GM19193 (cell line): Measurements from ENCODE around the gene PSMF1.

ENCODE experiments used
- POLR2A ChIP-seq: IDR thresholded peaks from 4 replicates; pipeline ENCODE4 v1.6.1; 2011; ENCODE audit not compliant: insufficient read depth, insufficient read length; ENCODE audit errors: extremely low read depth

PSMF1 gene

DNA sequence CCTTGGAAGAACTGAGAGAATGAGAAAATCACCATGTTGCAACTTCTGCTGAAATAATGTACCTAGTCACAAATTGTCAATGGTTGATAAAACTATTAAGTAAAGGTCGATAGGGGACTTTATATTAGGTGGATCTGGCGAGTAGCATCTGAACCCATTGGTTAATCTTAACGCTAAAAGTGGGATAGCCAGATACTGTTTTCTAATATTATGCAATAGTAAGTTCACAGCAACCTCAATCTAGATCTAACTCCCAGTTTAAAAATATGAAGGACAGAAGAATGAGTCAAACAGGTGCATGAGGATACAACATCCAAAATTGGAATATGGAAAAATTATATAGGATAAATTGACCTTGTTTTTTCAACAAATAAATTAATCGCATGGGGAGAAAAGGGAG is 18.8 kb downstream of the PSMF1 start:
- no peak for TF ChIP-seq POLR2A

DNA sequence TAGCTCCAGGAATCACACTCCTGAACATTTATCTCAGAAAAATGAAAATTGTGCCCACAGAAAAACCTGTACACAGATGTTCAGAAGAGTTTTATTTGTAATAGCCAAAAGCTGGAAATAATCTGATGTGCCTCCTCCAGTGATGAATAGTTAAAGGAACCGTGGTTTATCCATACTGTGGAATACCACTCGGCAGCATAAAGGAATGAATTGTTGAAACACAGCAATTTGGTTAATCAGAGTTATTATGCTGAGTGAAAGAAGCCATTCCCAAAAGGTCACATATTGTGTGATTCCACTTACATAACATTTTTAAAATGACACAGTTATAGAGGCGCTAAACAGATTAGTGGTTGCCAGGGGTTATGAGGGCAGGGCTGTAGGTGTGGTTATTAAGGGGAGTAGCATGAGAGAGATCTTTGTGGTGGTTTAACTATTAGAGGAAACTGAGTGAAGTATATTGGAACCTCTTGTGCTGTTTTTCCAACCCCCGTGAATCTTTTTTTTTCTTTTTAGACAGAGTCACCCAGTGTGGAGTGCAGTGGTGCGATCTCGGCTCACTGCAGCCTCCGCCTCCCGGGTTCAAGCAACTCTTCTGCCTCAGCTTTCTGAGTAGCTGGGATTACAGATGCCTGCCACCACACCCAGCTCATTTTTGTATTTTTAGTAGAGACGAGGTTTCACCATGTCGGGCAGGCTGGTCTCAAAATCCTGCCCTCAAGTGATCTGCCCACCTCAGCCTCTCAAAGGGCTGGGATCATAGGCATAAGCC is 26.2 kb downstream of the PSMF1 start:
- TF ChIP-seq POLR2A: no peak

DNA sequence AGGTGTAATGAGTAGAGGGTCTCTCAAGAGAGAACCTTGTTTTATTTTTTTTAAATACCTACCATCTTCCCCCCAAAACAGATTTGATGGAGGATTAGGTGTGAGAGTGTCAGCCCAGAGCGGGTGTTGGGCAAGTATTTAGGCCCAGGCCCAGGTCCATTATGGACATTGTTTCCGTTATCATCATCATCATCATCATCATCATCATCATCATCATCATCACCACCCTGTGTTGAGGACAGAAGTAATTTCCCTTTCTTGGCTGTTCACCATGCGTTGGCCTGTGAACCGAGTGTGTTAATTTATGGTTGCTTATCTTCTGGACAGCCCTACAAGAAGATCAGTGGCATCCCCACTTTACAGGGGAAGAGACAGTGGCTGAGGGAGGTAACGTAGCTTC is 28.6 kb downstream of the PSMF1 start:
- no peak for TF ChIP-seq POLR2A

DNA sequence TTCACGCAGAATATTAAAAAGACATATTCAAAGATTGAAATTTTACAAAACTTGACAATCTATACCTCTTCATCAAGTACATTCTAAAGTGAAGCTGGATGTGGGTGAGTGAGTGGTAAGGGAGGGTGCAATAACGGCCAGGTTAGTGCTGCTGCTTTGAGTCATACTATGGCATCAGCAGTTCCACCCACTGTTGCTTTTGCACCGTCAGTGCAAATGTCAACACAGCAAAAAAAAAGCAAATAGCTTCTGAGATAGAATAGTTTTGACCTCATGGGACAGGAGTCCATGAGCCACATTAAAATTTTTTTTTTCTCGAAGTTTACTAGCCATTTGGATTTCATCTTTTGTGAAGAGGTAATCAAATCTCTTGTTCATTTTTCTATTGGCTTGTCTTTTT is 31.8 kb downstream of the PSMF1 start:
- TF ChIP-seq POLR2A: no peak

GRCh38 chr20:1150968-1151367 is 32.6 kb downstream of the PSMF1 start:
- TF ChIP-seq POLR2A: no peak

DNA sequence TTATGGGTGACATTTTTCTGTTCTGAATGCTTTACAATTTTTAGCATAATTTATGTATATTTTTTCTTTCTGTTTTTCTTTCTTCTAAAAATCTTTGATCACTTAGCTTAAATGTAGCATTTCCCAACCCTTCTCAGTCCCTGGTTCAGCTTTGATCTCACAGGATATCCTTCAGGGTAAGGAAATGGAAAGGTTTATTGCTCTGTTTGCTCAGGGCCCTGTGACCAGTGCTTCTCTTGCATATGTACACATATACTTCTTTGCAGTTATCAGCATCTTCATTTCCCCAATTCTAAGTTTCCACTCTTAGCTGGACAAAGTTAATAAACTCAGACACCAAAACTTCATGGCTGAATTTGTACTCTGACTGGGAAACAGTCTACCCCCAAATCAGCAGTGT is 35.8 kb downstream of the PSMF1 start:
- TF ChIP-seq POLR2A: no peak

GRCh38 chr20:1154691-1155090 is 36.3 kb downstream of the PSMF1 start:
- no peak for TF ChIP-seq POLR2A

DNA sequence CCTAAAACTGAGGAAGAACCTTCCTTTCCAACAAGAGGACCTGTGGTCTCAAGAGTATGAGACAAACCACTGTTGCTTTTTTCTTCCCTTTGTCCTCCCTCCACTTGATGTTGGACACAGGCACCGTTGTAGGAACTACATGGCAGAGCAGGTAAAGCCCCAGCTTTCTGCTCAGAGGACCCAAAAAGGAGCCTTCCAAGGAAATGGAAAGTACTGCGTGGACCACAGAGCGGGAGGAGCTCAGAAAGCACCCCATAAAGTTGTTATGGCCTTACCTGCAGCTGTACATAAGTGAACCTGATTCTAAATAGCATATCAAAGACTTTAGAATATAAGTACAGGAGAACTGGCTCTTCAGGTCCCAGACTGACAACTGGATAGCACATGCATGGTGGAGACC is 36.9 kb downstream of the PSMF1 start:
- no peak for TF ChIP-seq POLR2A

DNA sequence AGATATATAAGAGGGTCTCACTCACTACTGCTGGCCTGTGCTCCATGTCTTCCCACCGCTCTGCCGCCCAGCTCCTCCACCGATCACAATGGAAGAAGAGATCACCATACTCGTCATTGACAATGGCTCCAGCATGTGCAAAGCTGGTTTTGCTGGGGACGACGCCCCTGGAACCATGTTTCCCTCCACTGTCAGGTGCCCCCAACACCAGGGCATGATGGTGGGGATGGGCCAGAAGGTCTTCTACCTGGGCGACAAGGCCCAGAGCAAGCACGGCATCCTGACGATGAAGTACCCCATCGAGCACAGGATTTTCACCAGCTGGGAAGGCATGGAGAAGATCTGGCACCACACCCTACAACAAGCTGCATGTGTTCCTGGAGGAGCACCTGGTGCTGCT is 42.1 kb downstream of the PSMF1 start:
- no peak for TF ChIP-seq POLR2A

- TF ChIP-seq POLR2A: no peak
Observed at GRCh38 chr20:1160991-1161390, 42.6 kb downstream of the PSMF1 start.

DNA sequence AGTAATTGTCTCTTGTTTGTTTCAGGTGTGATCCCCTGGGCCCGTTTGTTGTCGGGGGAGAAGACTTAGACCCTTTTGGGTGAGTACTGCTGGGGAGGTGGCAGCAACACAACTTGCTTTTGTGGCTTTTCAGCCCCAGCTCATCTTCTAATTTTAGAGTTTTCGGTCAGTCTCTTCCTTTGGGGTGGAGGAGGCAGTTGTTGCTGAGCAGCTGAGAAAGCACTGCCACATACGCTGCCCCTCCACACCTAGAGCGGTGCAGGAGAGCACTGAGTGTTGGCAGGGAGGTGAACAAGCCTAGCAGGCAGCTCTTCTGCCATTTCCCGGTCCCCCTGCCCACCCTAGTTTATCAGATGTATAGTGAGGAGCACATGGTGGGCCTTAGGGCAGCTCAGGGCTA is 44.7 kb downstream of the PSMF1 start:
- TF ChIP-seq POLR2A: no peak

DNA sequence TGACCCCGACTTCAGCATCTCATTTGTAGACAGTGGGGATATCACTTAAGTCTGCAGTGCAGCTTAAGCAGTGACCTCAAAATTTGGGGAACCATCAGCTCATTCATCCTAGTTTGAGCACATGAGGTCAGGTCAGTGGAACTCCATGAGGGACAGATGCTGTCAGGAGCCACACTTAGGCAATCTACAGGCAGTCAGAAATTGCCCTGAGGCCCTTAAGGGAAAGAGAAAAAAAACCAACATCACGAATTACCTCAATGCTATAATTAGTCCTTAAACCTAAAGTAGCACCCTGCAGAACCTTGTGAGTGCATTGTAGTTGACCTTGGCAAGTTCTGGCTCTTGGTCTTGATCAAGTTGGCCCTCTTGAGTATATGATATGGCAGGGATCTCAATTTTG is 45.3 kb downstream of the PSMF1 start:
- no peak for TF ChIP-seq POLR2A

- TF ChIP-seq POLR2A: no peak
Observed at GRCh38 chr20:1164871-1165270, 46.5 kb downstream of the PSMF1 start.

- no peak for TF ChIP-seq POLR2A
Observed at GRCh38 chr20:1165521-1165920, 47.1 kb downstream of the PSMF1 start.

DNA sequence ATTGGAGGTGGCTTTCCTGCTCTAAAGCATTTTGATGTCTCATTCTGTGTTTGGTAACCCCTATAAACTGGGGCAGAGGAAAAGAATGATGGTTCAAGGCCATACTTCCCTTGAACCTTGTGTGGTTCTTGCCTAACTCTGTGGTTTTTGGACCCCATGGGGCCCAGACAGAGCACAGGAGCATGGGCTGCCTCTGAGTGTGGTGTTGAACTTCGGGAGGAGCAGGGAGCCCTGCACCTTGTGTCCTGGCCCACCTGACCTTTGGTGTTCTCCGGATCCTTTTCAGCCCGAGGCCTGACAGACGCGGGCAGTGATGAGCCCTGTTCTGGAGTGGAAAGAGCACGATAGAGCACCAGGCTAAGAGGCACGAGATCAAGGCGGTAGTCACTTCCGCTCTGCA is 47.5 kb downstream of the PSMF1 start:
- TF ChIP-seq POLR2A: no peak

- TF ChIP-seq POLR2A: no peak
Observed at GRCh38 chr20:1166948-1167720, 48.7 kb downstream of the PSMF1 start.
